Endometrium (tissue), 2 donors: ENCODE results near the gene TM6SF1.
"Not testable (repeated sequence)": the region's sequence is repeated elsewhere in the genome, so short reads cannot be mapped to it uniquely, and the experiment has no call there.

ENCODE experiments used
- FAIRE-seq: peaks from 2 replicates; lab custom pipeline; 2012; peaks lifted over from hg19 to GRCh38; lab: Jason Lieb, UNC
- donor health status: control.
- donor health status: control.

TM6SF1 gene

DNA sequence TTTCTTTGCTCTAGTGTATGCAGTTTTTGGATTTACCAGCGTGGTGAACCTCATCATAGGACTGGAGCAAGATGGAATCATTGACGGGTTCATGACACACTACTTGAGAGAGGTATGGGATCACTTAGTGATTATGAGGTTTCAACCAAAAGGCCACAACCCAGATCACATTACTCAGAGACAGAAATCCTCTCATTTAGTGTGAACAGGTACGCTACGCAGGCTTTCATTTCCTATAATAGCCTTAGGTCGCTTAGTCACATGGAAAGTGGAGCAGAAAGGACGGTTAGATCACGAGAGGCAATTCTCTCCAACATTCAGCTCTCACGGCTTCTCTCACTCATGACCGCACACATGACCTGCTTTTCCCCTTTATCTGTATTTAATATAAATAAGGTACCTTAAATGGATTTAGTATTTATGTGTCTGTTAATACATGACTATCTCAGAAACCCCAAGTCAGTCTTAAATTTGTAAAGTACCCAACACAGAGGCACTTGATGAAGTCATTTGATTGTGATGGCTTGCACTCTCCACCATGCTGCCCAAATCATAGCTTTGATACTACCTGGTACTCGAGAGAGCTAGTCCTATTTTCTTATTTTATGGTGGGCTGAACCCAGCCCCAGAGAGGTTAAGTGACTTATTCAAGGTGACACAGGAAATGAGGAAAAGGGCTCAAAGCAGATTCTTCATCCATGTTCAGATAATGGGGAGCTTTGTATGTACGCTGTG lies 8.6 kb downstream of the TM6SF1 start:
- no peak for FAIRE-seq

DNA sequence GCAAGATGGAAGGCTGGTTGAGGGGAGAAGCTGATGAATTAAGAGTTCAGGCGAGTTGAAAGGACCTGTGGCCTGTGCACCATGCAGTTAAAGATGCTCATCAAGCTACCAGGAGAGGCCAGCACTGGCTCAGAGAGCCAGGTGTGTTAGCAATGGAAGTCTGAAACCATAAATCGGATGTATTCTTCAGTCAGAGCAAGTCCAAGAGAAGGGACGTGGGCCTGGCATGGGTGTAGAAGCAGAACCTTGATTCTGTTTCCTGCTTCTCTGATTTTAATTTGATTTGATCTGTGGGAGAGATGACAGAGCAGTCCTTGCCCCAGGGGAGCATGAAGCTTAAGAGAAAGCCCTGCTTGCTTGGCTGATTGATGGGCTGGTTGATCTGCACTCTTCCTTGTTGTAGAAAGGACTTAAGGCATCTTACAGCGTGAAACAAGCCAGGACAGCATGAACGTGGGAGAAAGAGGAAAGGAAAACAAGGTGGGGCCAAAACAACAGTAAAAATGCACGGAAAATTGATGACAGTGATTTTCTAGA lies 10.9 kb downstream of the TM6SF1 start:
- FAIRE-seq: no peak

DNA sequence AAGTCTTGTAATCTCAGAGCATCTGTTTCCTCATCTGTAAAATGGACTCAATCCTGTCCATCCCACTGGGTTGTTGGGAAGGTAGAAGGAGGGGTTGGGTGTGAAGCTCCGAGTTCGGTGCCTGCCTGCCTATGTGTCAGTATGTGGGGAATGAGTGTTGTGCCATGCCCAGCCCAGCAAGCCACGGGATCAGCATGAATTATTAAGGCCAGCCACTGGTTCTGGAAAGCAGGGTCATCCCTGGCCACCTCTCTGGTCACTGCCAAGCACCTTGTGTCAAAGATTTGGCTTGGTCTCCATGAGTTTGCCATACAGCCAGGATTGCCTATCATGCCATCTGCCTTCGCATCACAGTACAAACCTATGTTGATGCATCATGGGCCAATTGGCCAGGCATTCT lies 11.5 kb downstream of the TM6SF1 start:
- no peak for FAIRE-seq

DNA sequence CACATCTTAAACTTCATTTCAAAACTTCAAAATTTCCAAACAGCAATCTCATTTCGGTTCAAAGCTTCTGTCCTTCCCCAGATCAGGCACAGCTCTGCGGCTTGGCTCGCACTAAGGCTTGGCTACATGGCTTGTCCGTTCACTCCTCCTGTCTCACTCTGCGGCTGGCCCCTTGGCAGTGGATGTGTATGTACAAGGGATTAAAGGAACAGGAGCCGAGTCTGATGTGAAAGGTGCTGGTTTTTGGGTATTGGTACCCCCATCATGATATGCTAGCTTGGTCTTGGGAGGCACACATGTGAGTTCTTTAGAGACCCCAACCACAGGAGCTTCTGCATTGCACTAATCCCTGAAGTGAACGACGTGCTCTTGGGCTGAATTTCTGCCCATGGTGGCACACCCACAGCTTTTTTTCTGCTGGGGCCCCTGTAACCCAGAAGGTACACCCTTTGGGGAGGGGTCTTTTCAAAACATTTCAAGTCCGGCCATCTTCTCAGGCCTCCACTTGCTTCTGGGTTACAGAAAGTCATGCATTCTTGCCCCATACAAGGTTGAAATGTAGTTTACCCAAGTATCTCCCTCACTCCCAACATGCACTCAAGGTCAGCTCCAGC lies 12.6 kb downstream of the TM6SF1 start:
- no peak for FAIRE-seq

DNA sequence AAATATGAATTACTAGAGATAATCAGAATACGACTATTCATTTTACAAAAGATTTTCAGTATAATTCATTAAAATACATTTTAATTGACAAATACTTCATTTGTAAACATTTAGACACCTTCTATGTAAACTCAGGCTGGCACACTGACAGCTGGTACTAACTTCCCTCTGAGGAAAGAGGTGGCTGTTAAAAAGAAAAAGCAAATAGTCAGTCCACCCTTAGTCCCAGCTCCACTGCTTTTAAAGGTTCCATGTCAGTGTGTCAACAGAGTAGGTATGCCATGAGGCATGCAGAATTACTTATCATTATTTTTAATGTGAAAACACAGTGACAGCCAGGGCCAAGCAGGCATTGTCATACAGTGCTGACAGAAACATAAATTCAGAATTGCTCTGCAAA lies 16.1 kb downstream of the TM6SF1 start:
- no peak for FAIRE-seq

DNA sequence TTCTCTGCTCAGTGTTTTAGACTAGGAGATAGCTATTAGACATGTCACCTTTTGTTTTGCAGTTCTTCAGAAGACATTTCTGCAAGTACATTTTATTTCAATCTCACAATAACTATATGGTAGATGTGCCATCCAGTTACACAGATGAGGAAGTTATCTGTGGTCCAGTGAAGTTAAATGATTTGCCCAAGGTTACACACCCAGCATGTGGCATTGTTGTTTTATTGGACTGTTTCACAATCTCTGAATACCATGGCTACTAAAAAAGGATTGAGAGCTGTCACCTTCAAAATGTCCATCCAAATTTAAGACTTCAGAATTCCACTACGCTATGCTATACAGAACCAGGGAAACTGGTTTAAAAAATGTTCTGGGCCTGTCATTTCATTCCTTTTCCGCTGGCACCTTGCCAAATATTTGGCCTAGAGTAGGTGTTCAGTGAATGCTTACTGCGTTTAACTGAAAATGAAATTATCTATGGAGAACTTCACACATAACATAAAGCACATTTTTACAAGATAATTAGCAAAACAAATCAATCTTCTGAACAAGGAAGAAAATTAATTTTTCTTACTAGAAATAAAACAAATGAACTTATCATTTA lies 20.2 kb downstream of the TM6SF1 start:
- FAIRE-seq: no peak

DNA sequence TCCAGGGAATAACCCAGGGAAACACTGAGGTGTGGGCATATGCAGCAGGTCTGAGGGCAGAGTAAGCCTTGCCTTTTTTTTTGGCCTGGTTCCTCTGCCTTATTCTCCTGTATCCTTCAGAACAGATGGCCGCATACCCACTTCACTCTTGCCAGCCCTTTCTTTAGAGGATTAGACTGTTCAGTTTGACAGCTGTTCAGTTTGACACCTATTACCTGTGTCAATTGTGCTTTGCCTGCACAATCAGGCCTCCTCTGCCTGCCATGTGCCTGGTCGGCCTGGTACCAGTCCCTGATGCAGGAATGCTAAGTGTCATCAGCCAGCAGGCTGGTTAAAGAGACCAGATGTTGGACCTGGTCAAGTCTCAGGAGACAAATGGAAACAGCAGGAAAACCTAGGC lies 22.3 kb downstream of the TM6SF1 start:
- no peak for FAIRE-seq

DNA sequence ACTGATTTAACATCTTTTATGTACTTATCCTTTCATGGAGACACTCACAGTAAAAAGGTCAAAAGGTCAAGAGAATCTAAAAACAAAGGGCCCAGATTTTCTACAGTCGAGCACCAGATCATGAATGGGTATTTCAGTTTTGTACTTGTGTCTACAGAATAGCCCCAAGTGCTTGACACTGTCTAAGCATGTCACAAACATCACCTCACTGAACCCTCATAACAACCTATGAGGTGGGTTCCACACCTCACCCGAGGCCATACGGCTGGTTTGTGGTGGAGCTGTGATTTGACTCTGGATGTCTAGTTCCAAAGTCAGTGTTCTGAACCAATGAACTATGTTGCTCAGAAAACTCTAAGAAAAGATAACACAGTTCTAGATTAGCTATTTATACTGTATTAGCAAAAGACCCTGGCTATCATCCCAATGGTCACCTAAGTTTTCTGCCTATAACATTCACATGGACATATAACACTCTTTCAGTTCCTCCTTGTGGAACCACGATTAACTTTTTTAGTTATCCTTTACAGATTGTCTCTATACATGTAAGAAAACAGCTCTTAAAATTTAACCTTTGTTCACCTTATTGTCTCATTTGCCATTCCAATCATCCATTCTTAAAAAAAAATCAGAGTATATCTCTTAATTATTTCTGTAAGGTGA lies 25.5 kb downstream of the TM6SF1 start:
- FAIRE-seq: no peak

DNA sequence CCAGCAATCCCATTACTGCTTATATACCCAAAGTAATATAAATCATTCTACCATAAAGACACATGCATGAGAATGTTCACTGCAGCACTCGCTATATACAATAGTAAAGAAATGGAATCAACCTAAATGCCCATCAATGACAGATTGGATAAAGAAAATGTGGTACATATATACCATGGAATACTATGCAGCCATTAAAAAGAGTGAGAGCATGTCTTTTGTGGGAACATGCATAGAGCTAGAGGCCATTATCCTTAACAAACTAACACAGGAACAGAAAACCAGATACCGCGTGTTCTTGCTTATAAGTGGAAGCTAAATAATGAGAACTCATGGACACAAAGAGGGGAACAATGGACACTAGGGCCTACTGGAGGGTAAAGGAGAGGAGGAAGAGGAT lies 34.7 kb downstream of the TM6SF1 start:
- FAIRE-seq: not testable (repeated sequence)

DNA sequence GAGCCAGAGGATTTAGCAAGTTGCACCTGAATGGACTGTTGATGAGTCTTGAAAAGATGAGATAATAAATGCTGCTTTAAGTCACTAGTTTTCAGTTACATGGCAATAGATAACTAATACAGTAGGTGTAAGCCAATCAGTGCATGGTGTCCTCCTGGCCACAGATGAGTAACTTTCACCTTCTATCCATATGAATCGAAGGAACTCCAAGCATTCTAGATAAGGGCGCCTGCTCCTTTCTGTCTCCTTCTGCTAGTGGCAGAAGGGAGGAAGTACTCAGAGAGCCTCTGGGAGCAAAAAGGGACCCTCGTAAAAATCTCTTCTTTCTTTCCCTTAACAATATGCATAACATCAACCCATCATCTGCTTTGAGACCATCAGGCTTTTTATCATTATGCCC lies 37.3 kb downstream of the TM6SF1 start:
- FAIRE-seq: no peak

DNA sequence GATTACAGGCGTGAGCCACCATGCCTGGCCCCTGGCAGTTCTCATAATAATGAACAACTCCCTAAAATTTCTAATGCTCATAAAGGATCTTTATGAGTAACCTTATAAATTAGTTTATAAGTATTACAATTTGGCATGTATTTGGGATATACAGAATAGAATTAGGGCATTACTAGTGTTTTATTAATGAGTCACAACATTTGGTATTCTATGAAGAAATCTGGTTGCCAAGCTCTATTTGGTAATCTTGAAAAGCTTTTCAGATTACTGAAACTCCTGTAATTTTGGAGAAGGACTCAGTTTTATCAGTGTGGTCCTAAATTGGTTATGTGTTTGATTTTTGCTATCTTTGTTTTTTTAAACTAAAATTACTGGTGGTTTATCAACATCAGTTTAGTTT lies 45.8 kb downstream of the TM6SF1 start:
- FAIRE-seq: no peak

DNA sequence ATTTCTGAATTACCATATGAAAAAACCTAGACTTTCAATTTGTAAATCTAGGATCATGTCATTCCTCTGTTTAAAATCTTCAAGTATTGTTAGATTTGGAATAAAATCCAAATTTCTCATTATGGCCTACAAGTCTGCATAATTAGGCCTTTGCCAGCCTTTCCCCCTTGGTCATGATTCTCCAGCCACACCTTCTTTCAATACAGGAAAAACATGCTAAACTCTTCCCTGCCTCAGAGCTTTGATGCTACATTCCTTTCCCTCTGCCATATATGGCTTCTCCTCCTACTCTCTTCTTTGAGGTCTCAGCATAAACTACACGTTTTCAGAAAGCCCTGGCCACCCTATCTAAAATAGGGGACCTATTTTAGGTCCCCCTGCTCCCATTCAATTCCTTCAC lies 48.5 kb downstream of the TM6SF1 start:
- no peak for FAIRE-seq

DNA sequence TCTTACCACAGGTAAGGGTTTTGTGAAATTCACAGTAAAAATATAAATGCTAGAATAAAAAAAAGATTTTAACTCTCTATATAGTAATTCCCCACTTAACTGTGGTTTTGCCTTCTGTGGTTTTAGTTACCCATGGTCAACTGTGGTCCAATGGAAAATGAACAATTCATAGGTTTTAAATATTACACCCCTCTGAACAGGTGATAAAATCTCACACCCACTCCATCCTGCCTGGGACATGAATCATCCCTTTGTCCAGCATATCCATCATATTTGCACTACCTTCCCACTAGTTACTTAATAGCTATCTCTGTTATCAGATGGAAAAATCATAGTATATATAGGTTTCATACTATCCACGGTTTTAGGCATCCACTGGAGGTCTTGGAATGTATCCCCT lies 50.9 kb downstream of the TM6SF1 start:
- FAIRE-seq: no peak

DNA sequence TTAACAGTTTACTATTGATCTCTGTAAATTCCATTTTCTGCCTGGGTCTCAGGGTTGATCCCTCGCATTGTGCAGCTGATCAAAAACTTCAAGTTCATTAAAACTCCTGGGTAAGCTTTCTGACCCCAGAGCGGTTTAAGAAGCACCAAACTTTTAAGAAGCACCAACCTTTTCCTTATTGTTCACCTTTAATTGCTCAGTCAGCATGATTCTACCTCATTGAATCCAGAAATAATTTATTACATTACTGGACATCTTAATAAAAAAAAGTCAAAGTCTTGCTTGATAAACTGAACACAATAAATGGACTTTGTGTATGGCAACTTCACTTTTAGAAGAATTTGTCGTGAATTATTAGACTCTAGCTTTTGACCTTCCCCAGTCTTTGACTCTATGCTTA lies 53.3 kb downstream of the TM6SF1 start:
- no peak for FAIRE-seq

DNA sequence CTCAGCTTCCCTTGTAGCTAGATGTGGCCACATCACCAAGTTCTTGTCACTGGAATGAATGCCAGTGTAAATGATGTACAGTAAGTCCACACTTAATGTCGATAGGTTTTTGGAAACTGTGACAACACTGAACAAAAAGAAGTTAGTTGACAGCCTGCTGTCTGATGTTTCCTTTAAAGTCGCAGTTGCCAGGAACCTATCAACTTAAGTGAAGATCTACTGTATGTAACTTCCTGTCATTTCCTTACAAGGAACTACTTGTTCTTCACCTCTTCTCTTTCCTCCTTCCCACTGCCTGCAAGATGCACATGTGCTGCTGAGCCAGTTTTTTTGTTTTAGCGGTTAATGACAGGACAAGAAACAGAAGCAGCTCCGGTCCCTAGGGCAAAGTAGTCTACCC lies 55.6 kb downstream of the TM6SF1 start:
- no peak for FAIRE-seq

DNA sequence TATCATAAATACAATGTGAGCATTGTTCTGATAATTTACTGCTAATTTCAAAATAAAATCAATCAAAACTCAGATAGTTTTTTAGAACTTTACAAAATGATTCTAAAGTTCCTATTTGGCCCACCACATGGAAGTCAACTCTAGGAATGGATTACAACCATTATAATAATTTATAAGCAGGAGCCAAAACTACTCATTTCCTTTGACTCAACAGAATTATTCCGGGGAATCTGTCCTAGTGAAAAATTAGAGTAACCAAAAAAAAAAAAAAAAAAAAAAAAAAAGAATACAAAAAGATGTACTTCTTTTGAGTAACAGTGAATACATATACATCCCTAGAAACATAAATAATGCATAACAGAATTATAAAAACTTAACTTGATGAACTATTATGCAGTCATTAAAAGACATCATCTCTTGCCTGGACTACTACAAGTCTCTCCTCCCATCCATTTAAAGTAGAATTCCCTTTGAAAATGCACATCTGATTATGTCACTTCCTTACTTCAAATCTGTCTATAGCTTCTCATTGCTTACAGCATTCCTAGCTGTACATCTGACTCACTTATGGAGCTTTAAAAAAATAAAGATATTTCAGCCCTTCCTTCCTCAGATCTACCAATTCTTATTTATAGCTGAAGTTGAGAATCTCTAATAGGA lies 56.8 kb downstream of the TM6SF1 start:
- no peak for FAIRE-seq

DNA sequence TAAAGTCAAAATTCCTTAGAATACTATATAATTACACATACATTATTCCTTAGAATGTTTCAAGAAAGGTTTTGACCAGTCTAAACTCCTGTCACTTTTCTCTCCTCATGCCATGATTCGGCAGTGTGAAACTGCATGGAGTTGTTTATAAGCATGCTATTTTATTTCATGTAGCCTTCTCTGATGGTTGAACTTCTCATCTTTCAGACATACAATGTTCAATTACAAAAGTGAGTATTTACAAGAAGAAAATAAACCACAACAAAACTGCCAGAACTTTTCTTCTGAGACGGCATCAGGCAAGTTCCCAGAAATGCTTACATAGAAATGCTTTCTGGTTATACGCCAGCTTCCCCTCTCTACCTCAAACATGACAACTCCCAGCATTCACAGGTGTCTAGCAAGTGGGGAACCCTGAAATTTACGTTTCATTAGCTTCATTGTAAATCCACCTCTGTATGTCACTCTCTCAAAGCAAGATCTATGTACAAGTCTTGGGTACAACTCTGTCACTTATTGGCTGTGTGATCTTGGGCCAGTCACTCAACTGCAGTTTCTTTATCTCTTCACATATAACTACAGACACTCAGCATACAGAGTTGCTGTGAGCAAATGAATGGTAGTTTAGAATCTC lies 57.4 kb downstream of the TM6SF1 start:
- no peak for FAIRE-seq

DNA sequence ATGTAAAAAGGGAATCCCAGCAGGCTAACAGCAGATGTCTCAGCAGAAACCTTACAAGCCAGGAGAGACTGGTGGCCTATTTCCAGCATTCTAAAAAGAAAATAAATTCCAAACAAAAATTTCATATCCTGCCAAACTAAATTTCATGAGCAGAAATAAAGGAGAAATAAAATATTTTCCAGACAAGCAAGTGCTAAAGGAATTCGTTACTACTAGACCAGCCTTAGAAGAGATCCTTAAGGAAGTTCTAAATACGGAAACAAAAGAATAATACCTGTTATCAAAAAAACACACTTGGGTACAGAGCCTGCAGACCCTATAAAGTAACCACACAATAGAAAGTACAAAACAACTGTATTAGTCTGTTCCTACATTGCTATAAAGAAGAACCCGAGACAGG lies 58.8 kb downstream of the TM6SF1 start:
- FAIRE-seq: no peak

DNA sequence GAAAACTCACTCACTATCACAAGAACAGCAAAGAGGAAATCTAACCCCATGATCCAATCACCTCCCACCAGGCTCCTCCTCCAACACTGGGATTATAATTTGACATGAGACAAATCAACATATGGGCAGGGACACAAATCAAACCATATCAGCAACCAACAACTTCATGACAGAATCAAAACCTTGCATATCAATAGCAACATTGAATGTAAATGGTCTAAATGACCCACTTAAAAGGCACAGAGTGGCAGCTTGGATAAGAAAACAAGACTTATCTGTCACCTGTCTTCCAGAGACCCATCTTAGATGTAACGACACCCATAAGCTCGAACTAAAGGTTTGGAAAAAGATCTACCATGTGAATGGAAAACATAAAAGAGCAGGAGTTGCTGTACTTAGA lies 59.4 kb downstream of the TM6SF1 start:
- FAIRE-seq: no peak

DNA sequence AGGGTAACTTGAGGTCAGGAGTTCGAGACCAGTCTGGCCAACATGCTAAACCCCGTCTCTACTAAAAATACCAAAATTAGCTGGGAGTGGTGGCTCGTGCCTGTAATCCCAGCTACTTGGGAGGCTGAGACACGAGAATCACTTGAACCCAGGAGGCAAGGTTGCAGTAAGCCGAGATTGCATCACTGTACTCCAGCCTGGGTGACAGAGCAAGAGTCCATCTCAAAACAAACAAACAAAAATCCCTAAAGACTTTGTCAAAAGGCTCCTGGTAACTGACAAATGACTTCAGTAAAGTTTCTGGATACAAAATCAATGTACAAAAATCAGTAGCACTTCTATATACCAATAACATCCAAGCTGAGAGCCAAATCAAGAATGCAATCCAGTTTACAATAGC lies 62.1 kb downstream of the TM6SF1 start:
- not testable (repeated sequence) for FAIRE-seq

DNA sequence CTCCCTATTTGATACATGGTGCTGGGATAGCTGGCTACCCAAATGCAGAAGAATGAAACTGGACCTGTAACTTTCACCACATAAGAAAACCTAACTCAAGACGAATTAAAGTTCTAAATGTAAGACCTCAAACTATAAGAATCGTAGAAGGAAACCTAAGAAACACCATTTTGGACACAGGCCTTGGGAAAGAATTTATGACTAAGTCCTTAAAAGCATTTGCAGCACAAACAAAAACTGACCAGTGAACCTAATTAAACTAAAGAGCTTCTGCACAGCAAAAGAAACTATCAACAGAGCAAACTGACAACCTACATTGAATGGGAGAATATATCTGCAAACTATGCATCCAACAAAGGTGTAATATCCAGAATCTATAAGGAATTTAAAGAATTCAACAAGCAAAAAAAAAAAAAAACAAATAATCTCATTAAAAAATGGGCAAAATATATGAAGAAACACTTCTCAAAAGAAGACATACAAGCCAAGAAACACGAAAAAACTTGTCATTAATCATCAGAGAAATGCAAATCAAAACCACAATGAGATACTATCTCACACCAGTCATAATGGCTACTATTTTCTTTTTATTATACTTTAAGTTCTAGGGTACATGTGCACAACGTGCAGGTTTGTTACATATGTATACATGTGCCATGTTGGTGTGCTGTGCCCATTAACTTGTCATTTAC lies 63.2 kb downstream of the TM6SF1 start:
- no peak for FAIRE-seq
